Measurements from ENCODE around the gene ACOXL. TPM values are rescaled to one million over a fixed set of nuclear protein-coding genes. Genes with fewer than 3 reads are reported as not detected.

Gene ACOXL
- total and polyA plus RNA-seq, 2 of the 8 experiments (the other 6 are each of a cell fraction or from before 2014, with no cell fraction given), result 11.4 to 20.6 TPM

- TF ChIP-seq CTCF (IDR thresholded peaks at IDR 0.05; ENCODE audit: control extremely low read depth in 1 of 3, insufficient read depth in 1 of 3, low read depth in 1 of 3, low read length in 3 of 3), result no peak
- TF ChIP-seq EGR1 (IDR thresholded peaks at IDR 0.05; ENCODE audit: borderline replicate concordance, low read depth, low read length), result no peak
- TF ChIP-seq ATF2 (IDR thresholded peaks at IDR 0.05; ENCODE audit: low read length), result no peak
- no peak for TF ChIP-seq SRF (IDR thresholded peaks at IDR 0.05; ENCODE audit: low read depth, low read length)
- no peak for TF ChIP-seq POLR2A (IDR thresholded peaks at IDR 0.05; ENCODE audit: control extremely low read depth in 1 of 2, low read depth in 2 of 2, low read length in 2 of 2)
- TF ChIP-seq MAFK (IDR thresholded peaks at IDR 0.05; ENCODE audit: low read depth, low read length), result no peak
Measured at GRCh38 chr2:111011218-111011617, 278.8 kb downstream of the ACOXL start (continued).
